HepG2 (cell line): ENCODE measurements around the gene PARP2. TPM values are rescaled to one million over a fixed set of nuclear protein-coding genes. Genes with fewer than 3 reads are reported as not detected.
A peak's percentile ranks its signal among the peaks of the same experiment; 100 is the strongest.

Experiments
- CBX2 ChIP-seq, 2 experiments: fragments of 200-600 bp in 1 of 2; sonication (generic); formaldehyde crosslinking in 1 of 2; IDR thresholded peaks; 2 replicates each; pipeline versions ENCODE4 v1.7.0 to v1.8.1; 2018 to 2022; ENCODE audit warnings: low read depth in 2 of 2, low read length in 1 of 2, mild to moderate bottlenecking in 1 of 2, missing genetic modification reagents in 1 of 2
- DNMT3B ChIP-seq: conservative IDR thresholded peaks from 2 replicates; pipeline ENCODE4 v1.6.1; 2016; ENCODE audit warnings: missing biosample characterization, control low read depth
- KAT7 ChIP-seq: IDR thresholded peaks from 2 replicates; pipeline ENCODE4 v1.6.1; 2018; ENCODE audit warnings: borderline replicate concordance, missing compliant biosample characterization
- MZF1 ChIP-seq: sonication (generic); formaldehyde crosslinking; IDR thresholded peaks from 2 replicates; pipeline ENCODE4 v1.8.1; 2023; ENCODE audit warnings: mild to moderate bottlenecking, missing genetic modification reagents, borderline replicate concordance
- PRMT3 ChIP-seq: sonication (generic); formaldehyde crosslinking; IDR thresholded peaks from 2 replicates; pipeline ENCODE4 v1.8.1; 2022; ENCODE audit warnings: low read depth, mild to moderate bottlenecking, moderate library complexity, missing genetic modification reagents, borderline replicate concordance
- RELA ChIP-seq: sonication (generic); formaldehyde crosslinking; IDR thresholded peaks from 2 replicates; pipeline ENCODE4 v1.4.0; 2020; ENCODE audit warnings: missing genetic modification reagents
- SAP130 ChIP-seq: IDR thresholded peaks from 2 replicates; pipeline ENCODE4 v1.6.1; 2016; ENCODE audit warnings: low read depth
- SMARCC2 ChIP-seq: fragments of 450-650 bp; IDR thresholded peaks from 2 replicates; pipeline ENCODE4 v1.6.1; 2017; ENCODE audit warnings: antibody characterized with exemption, mild to moderate bottlenecking
- ZBTB38 ChIP-seq: sonication (generic); formaldehyde crosslinking; IDR thresholded peaks from 2 replicates; pipeline ENCODE4 v1.5.1; 2020; ENCODE audit warnings: mild to moderate bottlenecking, missing genetic modification reagents
- ZEB1 ChIP-seq: IDR thresholded peaks from 2 replicates; pipeline ENCODE4 v1.6.1; 2012; ENCODE audit warnings: mild to moderate bottlenecking, low read depth, inconsistent platforms; ENCODE audit not compliant: insufficient replicate concordance
- ZNF30 ChIP-seq: sonication (generic); formaldehyde crosslinking; IDR thresholded peaks from 2 replicates; pipeline ENCODE4 v1.5.0; 2020; ENCODE audit warnings: mild to moderate bottlenecking, missing genetic modification reagents
- ZNF382 ChIP-seq: sonication (generic); formaldehyde crosslinking; IDR thresholded peaks from 2 replicates; pipeline ENCODE4 v1.5.0; 2020; ENCODE audit warnings: missing genetic modification reagents, mild to moderate bottlenecking, borderline replicate concordance
- ZNF776 ChIP-seq: sonication (generic); formaldehyde crosslinking; IDR thresholded peaks from 2 replicates; pipeline ENCODE4 v1.4.0; 2020; ENCODE audit warnings: mild to moderate bottlenecking, missing genetic modification reagents
- polyA plus RNA-seq, 8 experiments: library from polyadenylated mRNA; depleted of rRNA in 3 of 8; stranded (reverse) in 7 of 8; unstranded in 1 of 8; fragments of >200 nt; fragmentation: Illumina TruSeq in 4 of 8; extraction: Trizol in 4 of 8; gene quantifications; 2 replicates each; pipeline versions ENCODE4 v1.2.1 to v1.2.3, GENCODE V29; 2011 to 2016; ENCODE audit warnings: low read depth in 4 of 8, missing spikeins in 1 of 8, mixed read lengths in 1 of 8; ENCODE audit not compliant: insufficient read depth in 1 of 8
- total RNA-seq, 5 experiments: library from RNA; depleted of rRNA; stranded (reverse); fragments of >200 nt; fragmentation: Illumina TruSeq; extraction: Trizol; gene quantifications; 2 replicates each; pipeline ENCODE4 v1.2.3, GENCODE V29; 2016; ENCODE audit warnings: low read depth in 1 of 5
- TF ChIP-seq, protein P1 (sequence below): sonication (generic); formaldehyde crosslinking; IDR thresholded peaks from 2 replicates; pipeline ENCODE4 v1.4.0; 2020; ENCODE audit warnings: mild to moderate bottlenecking, missing genetic modification reagents
- TF ChIP-seq, protein P2 (sequence below): sonication (generic); formaldehyde crosslinking; IDR thresholded peaks from 2 replicates; pipeline ENCODE4 v1.4.0; 2020; ENCODE audit warnings: missing genetic modification reagents
- TF ChIP-seq, protein P3 (sequence below): sonication (generic); formaldehyde crosslinking; IDR thresholded peaks from 2 replicates; pipeline ENCODE4 v1.4.0; 2020; ENCODE audit warnings: missing genetic modification reagents
- TF ChIP-seq, protein P4 (sequence below): sonication (generic); formaldehyde crosslinking; IDR thresholded peaks from 2 replicates; pipeline ENCODE4 v1.8.1; 2023; ENCODE audit warnings: mild to moderate bottlenecking, inconsistent platforms, moderate library complexity, missing genetic modification reagents, borderline replicate concordance
- TF ChIP-seq, protein P5 (sequence below), 2 experiments: sonication (generic) in 1 of 2; formaldehyde crosslinking in 1 of 2; IDR thresholded peaks; 2 replicates each; pipeline versions ENCODE4 v1.4.0 to v1.6.1; 2018 to 2020; ENCODE audit warnings: missing genetic modification reagents in 2 of 2, borderline replicate concordance in 1 of 2, low read depth in 1 of 2, mild to moderate bottlenecking in 1 of 2, missing biosample characterization in 1 of 2
- TF ChIP-seq, protein P6 (sequence below): sonication (generic); formaldehyde crosslinking; IDR thresholded peaks from 2 replicates; pipeline ENCODE4 v1.4.0; 2020; ENCODE audit warnings: missing genetic modification reagents, low read depth, mild to moderate bottlenecking, borderline replicate concordance

PARP2 gene
- total and polyA plus RNA-seq, 2 of the 13 experiments (the other 11 are each of a cell fraction or from before 2014, with no cell fraction given), result 37.3 to 38.4 TPM

DNA sequence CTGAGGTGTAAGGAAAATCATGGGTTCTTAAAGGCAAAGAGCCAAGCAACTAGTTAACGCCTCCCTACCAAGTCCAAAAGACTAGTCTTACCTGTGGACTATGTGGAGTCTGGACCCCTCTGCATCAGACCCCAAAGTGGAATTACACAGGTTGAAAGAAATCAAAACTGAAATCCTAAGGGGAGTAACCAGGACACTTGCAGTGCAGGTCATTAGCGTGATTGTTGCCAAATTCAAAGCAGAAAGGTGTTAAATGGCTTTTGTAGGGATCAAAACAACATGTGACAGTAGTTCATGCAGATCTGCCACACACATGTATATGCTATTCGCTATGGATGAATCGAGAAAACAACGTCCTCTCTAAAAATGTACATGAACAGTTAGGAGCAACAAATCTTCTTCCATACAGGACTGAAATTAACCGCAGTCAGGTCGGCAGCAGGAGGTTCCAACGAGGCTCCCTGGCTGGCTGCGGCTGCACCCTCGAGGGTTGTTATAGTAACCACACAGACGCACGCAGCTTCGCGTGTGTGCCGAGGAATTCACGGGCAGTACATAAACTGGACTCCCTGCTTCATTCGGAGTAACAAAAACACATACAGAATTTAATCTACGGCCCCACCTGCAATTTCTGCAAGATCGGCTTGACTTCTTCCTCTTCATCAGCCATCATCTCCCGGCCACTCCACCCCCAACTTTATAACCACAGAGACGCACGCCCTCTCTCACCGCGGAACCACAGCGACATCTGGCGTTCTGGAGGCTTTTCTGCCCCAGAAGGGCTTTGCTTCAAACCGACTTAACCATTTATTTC is 38.0 kb upstream of the PARP2 start, which contains the start of gene TTC5 (continued):
- TF ChIP-seq, protein P1, sequence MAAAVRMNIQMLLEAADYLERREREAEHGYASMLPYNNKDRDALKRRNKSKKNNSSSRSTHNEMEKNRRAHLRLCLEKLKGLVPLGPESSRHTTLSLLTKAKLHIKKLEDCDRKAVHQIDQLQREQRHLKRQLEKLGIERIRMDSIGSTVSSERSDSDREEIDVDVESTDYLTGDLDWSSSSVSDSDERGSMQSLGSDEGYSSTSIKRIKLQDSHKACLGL (CRISPR knock-in tag), result peak; percentile 49; the same call in 1 of the 2 replicates
- TF ChIP-seq MZF1 (CRISPR knock-in tag) (no peak), ZEB1 (no peak), SMARCC2 (no peak), SAP130 (peak; percentile 97), ZNF30 (no peak), KAT7 (peak; percentile 77; the same call in 1 of the 2 replicates), PRMT3 (CRISPR knock-in tag) (no peak), DNMT3B (CRISPR knock-in tag) (0 out of 2 replicates have a peak, but pooled peaks have one; percentile 62), CBX2 (IDR thresholded peaks at IDR 0.05; ENCODE audit: low read depth, low read length) (no peak), CBX2 (CRISPR knock-in tag; IDR thresholded peaks at IDR 0.05; ENCODE audit: low read depth) (no peak), ZNF382 (no peak), RELA (CRISPR knock-in tag) (no peak), ZNF776 (peak; percentile 57; the same call in 1 of the 2 replicates), ZBTB38 (CRISPR knock-in tag) (peak; percentile 18; the same call in 1 of the 2 replicates)
- TF ChIP-seq, protein P2, sequence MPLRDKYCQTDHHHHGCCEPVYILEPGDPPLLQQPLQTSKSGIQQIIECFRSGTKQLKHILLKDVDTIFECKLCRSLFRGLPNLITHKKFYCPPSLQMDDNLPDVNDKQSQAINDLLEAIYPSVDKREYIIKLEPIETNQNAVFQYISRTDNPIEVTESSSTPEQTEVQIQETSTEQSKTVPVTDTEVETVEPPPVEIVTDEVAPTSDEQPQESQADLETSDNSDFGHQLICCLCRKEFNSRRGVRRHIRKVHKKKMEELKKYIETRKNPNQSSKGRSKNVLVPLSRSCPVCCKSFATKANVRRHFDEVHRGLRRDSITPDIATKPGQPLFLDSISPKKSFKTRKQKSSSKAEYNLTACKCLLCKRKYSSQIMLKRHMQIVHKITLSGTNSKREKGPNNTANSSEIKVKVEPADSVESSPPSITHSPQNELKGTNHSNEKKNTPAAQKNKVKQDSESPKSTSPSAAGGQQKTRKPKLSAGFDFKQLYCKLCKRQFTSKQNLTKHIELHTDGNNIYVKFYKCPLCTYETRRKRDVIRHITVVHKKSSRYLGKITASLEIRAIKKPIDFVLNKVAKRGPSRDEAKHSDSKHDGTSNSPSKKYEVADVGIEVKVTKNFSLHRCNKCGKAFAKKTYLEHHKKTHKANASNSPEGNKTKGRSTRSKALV (CRISPR knock-in tag), result 0 out of 2 replicates have a peak, but pooled peaks have one; percentile 57
- TF ChIP-seq, protein P3, sequence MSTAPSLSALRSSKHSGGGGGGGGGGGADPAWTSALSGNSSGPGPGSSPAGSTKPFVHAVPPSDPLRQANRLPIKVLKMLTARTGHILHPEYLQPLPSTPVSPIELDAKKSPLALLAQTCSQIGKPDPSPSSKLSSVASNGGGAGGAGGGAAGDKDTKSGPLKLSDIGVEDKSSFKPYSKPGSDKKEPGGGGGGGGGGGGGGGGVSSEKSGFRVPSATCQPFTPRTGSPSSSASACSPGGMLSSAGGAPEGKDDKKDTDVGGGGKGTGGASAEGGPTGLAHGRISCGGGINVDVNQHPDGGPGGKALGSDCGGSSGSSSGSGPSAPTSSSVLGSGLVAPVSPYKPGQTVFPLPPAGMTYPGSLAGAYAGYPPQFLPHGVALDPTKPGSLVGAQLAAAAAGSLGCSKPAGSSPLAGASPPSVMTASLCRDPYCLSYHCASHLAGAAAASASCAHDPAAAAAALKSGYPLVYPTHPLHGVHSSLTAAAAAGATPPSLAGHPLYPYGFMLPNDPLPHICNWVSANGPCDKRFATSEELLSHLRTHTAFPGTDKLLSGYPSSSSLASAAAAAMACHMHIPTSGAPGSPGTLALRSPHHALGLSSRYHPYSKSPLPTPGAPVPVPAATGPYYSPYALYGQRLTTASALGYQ, result no peak
- TF ChIP-seq, protein P4, sequence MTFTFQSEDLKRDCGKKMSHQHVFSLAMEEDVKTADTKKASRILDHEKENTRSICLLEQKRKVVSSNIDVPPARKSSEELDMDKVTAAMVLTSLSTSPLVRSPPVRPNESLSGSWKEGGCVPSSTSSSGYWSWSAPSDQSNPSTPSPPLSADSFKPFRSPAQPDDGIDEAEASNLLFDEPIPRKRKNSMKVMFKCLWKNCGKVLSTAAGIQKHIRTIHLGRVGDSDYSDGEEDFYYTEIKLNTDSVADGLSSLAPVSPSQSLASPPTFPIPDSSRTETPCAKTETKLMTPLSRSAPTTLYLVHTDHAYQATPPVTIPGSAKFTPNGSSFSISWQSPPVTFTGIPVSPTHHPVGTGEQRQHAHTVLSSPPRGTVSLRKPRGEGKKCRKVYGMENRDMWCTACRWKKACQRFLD (CRISPR knock-in tag), result no peak
- TF ChIP-seq, protein P5, sequence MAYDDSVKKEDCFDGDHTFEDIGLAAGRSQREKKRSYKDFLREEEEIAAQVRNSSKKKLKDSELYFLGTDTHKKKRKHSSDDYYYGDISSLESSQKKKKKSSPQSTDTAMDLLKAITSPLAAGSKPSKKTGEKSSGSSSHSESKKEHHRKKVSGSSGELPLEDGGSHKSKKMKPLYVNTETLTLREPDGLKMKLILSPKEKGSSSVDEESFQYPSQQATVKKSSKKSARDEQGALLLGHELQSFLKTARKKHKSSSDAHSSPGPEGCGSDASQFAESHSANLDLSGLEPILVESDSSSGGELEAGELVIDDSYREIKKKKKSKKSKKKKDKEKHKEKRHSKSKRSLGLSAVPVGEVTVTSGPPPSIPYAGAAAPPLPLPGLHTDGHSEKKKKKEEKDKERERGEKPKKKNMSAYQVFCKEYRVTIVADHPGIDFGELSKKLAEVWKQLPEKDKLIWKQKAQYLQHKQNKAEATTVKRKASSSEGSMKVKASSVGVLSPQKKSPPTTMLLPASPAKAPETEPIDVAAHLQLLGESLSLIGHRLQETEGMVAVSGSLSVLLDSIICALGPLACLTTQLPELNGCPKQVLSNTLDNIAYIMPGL (CRISPR knock-in tag; IDR thresholded peaks at IDR 0.05; ENCODE audit: borderline replicate concordance in 1 of 2, low read depth in 1 of 2), result peak; percentile 97
- TF ChIP-seq, protein P6, sequence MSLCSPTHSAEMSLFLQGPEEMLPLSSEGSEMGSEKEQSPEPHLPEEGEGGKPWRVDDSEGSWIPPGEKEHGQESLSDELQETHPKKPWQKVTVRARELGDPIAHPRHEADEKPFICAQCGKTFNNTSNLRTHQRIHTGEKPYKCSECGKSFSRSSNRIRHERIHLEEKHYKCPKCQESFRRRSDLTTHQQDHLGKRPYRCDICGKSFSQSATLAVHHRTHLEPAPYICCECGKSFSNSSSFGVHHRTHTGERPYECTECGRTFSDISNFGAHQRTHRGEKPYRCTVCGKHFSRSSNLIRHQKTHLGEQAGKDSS (CRISPR knock-in tag), result 0 out of 2 replicates have a peak, but pooled peaks have one; percentile 75
